Fibroblast of the aortic adventitia (primary cell): ENCODE measurements around the gene SH2B2. TPM values are rescaled to one million over a fixed set of nuclear protein-coding genes. Genes with fewer than 3 reads are reported as not detected.
"Not testable (repeated sequence)": the region's sequence is repeated elsewhere in the genome, so short reads cannot be mapped to it uniquely, and the experiment has no call there.

Experiments
- DNase-seq: peaks from one replicate; pipeline ENCODE4 v3.0.0-alpha.2; 2010; ENCODE audit warnings: low read depth
- H3K4me3 ChIP-seq: 2 replicates; pipeline ENCODE4 v1.5.1; 2011; ENCODE audit warnings: low read depth, mild to moderate bottlenecking, control low read depth, low read length, moderate library complexity
- total RNA-seq: library from RNA; depleted of rRNA; stranded (reverse); fragments of >200 nt; gene quantifications from 2 replicates; pipeline ENCODE4 v1.2.3, GENCODE V29; 2012; ENCODE audit warnings: low replicate concordance
- TF ChIP-seq, protein P1 (sequence below): IDR thresholded peaks from 2 replicates; pipeline ENCODE4 v1.5.1; 2011; ENCODE audit warnings: mild to moderate bottlenecking, low read length, control low read depth, inconsistent platforms; ENCODE audit not compliant: insufficient read depth

Gene SH2B2
- total RNA-seq, 1 donor, result 2.0 TPM

DNA sequence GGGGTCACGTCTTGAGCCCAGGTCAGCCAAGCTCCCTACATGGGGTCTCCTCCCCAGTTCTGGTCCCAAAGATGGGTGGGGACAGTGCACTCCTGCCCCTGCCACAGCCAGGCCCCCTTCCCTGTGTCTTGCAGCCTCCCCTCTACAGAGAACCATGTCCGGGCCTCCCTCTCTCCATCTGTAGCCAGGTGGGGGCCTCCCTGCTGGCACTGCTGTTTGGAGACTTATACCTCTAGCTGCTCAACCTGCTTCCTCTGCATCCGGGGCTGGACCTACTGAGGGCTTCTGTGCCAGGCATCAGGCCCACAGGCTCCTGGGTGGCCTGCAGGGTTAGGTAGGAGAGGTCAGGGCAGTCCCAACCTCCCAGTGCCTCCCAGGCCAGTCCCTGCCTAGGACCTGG is 7.9 kb downstream of the SH2B2 start:
- DNase-seq, result no peak
- TF ChIP-seq, protein P1, sequence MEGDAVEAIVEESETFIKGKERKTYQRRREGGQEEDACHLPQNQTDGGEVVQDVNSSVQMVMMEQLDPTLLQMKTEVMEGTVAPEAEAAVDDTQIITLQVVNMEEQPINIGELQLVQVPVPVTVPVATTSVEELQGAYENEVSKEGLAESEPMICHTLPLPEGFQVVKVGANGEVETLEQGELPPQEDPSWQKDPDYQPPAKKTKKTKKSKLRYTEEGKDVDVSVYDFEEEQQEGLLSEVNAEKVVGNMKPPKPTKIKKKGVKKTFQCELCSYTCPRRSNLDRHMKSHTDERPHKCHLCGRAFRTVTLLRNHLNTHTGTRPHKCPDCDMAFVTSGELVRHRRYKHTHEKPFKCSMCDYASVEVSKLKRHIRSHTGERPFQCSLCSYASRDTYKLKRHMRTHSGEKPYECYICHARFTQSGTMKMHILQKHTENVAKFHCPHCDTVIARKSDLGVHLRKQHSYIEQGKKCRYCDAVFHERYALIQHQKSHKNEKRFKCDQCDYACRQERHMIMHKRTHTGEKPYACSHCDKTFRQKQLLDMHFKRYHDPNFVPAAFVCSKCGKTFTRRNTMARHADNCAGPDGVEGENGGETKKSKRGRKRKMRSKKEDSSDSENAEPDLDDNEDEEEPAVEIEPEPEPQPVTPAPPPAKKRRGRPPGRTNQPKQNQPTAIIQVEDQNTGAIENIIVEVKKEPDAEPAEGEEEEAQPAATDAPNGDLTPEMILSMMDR, result no peak
- H3K4me3 ChIP-seq, result no peak overlapping the region

DNA sequence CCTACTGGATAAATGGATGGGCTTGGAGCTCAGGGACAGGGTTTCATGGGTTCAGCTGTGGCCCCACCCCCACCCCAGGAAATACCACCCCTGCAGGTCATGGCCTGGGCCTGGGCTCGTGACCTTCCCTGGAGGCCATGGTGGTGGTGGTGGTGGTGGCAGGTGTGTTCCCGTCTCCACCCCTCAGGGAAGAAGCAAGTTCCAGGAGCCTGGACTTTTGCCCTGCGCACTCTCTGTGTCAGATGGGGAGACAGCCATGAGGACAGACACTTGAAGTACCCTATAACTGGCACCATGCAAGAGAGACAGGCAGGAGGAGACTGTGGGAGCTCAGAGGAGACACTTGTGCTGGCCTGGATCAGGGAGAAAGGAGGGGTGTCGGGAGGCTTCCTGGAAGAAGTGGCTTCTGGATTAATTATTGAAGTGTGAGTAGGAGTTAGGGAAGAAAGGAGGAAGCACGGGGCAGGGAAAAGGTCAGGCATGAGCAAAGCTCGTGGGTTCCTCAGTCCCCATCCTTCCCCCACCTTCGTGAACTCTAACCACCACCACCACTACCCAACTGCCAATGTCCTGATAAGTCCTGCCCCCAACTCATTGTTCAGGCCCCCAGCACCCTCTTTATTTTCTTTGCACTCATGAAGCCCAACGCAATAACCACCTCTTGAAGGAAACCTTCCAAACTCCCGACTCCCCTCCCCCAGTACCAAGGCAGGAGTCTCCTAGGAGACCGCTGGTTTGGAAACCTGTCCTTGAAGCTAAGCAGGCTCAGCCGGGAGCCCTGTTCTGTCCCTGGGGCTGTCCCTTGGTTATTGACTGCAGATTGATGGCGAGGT is 8.9 kb downstream of the SH2B2 start:
- TF ChIP-seq, protein P1, result no peak
- no peak overlapping the region for H3K4me3 ChIP-seq
- DNase-seq, result no peak

DNA sequence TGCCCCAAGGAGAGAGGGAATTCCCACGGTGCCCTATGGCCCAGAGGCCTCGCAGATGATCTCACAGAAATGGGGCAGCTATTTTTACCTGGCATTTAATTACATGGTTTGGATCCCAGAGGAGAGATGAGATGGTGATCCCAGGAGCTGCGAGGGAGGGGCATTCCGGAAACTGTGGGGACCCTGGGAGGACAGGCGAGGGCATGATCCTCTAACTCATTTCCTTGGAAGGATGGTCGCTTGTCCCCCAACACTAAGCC is 9.4 kb downstream of the SH2B2 start:
- H3K4me3 ChIP-seq, result no peak overlapping the region
- TF ChIP-seq, protein P1, result no peak
- no peak for DNase-seq

DNA sequence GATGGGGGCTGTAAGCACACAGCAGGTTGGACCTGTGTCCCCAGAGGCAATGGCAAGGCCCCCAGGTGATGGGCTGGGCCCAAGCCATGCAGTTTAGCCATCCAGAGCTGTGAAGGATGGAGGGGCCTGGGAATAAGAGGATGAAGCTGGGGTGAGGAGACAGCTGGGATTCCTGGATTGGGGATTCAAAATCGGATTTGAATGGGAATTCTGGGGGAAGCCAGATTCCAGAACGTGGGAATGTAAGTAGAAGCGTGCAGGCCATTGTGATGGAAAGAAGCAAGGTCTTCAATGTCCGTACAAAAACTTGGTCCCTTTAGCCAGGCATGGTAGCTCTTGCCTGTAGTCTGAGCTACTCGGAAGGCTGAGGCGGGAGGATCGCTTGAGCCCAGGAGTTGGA is 9.8 kb downstream of the SH2B2 start:
- TF ChIP-seq, protein P1, result no peak
- no peak for DNase-seq
- H3K4me3 ChIP-seq, result no peak overlapping the region

DNA sequence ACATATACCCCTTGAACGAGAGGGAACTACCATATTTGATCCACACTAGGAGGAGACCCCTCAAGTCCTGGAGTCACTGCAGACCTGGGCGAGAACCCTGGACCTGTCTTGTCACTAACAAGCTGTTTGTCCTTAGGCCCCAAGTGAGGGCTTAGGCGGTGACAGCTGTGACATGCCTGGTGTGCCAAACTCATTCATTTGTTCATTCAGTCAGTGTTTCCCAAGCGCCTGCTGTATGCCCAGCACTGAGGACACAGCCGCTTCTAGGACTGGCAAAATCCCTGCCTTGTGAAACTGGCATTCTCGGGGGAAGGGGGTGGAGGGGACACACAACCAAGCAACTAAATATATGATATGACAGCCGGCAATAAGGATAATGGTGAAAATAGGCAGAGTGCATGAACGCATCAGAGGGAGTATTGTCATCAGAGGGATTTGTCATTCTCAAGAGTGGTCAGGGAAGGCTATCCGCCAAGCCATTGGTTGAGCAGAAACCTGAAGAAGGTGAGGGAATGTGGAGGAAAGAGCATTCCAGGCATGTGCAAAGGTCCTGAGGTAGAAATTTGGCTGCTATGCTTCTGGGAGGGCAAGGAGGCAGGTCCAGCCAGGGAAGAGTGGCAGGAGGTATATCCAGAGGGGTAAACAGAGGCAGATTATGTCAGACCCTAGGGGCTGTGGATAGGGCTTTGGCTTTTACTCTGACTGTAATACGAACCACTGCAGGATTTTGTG is 11.0 kb downstream of the SH2B2 start:
- TF ChIP-seq, protein P1, result no peak
- no peak overlapping the region for H3K4me3 ChIP-seq
- DNase-seq, result no peak

DNA sequence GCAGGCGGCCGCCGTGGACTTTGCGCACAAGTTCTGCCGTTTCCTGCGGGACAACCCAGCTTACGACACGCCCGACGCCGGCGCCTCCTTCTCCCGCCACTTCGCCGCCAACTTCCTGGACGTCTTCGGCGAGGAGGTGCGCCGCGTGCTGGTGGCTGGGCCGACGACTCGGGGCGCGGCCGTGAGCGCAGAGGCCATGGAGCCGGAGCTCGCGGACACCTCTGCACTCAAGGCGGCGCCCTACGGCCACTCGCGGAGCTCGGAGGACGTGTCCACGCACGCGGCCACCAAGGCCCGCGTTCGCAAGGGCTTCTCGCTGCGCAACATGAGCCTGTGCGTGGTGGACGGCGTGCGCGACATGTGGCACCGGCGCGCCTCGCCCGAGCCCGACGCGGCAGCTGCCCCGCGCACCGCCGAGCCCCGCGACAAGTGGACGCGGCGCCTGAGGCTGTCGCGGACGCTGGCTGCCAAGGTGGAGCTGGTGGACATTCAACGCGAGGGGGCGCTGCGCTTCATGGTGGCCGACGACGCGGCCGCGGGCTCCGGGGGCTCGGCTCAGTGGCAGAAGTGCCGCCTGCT is 14.1 kb downstream of the SH2B2 start:
- no peak overlapping the region for H3K4me3 ChIP-seq
- TF ChIP-seq, protein P1, result no peak
- no peak for DNase-seq

DNA sequence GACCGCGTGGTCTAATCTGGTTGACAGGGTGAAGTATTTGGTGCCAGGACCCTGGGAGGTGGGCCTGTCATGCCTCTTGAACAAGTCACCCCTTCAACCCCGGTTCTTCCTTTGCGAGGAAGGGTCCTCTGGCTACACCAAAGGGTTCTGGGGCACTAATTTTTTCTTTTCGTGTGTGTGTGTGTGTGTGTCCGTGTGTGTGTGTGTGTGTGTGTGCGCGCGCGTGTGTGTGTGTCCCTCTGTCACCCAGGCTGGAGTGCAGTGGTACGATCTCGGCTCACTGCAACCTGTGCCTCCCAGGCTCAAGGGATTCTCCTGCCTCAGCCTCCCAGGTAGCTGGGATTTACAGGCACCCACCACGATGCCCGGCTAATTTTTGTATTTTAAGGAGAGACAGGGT is 14.7 kb downstream of the SH2B2 start:
- not testable (repeated sequence) for DNase-seq, H3K4me3 ChIP-seq
